ENCODE measurements around the gene REPS1.

REPS1 gene

GRCh38 chr6:138856654-138857053, 131.4 kb downstream of the REPS1 start:
- DNase-seq (ENCODE audit: low read depth in 2 of 2) = no peak

Data from stimulated activated CD8-positive, alpha-beta memory T cell treated with anti-CD3 and anti-CD28 coated beads, Interleukin-7, amount 100 ng/mL, for 1 hour (primary cell).